IPS-20b (cell line): ENCODE measurements around the gene HSF5.
"Not testable (repeated sequence)": the region's sequence is repeated elsewhere in the genome, so short reads cannot be mapped to it uniquely, and the experiment has no call there.

Experiments used
- H3K27ac ChIP-seq: one replicate; pipeline ENCODE4 v1.5.1; 2013; ENCODE audit warnings: low read length
- H3K27me3 ChIP-seq: 2 replicates; pipeline ENCODE4 v1.6.1; 2013; ENCODE audit warnings: mild to moderate bottlenecking, low read length, inconsistent platforms; ENCODE audit not compliant: insufficient read depth
- H3K36me3 ChIP-seq: 2 replicates; pipeline ENCODE4 v1.6.1; 2013; ENCODE audit warnings: low read depth, mild to moderate bottlenecking, inconsistent platforms, low read length, moderate library complexity; ENCODE audit not compliant: insufficient read depth
- H3K4me1 ChIP-seq: 2 replicates; pipeline ENCODE4 v1.6.1; 2013; ENCODE audit warnings: mild to moderate bottlenecking, control low read depth, inconsistent platforms, low read length, moderate library complexity; ENCODE audit not compliant: insufficient read depth
- H3K4me3 ChIP-seq: 2 replicates; pipeline ENCODE4 v1.5.1; 2013; ENCODE audit warnings: mild to moderate bottlenecking, low read length, inconsistent platforms
- H3K9ac ChIP-seq: 2 replicates; pipeline ENCODE4 v1.6.1; 2013; ENCODE audit warnings: low read depth, mild to moderate bottlenecking, inconsistent platforms, low read length, moderate library complexity
- H3K9me3 ChIP-seq: 2 replicates; pipeline ENCODE4 v1.6.1; 2013; ENCODE audit warnings: mild to moderate bottlenecking, low read depth, low read length, inconsistent platforms; ENCODE audit not compliant: insufficient read depth

HSF5 gene

DNA sequence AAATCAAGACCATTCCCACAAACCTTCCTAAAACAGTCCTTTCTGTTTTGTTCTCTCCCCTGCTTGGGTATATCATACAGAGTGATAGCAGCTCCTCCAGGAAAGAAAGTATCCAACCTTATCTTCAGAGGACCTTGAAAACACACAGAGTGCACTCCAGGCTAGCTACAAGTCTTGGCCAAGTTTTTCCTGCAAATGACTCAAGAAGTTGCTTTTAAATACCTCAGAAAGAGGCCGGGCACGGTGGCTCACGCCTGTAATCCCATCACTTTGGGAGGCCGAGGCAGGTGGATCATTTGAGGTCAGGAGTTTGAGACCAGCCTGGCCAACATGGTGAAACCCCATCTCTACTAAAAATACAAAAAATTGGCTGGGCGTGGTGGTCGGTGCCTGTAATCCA is 14.9 kb upstream of the HSF5 start:
- peaks cover 83% of the 10 kb centered on the region for H3K36me3 ChIP-seq

DNA sequence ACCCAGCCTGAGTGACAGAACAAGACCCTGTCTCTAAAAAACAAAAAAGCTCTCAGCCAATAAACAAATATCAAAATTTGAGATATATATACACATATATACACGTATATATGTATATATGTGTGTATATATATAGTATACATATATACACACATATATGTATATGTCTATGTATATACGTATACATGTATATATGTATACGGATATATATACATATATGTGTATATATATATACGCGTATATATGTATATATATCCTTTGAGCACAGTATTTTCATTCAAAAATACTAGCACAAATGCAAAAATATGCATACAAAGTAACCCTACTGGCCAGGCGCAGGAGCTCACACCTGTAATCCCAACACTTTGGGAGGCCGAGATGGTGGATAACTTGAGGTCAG is 13.2 kb upstream of the HSF5 start:
- Histone ChIP-seq H3K36me3 (peaks cover 83% of the 10 kb centered on the region), H3K27me3 (no peaks in the 10 kb centered on the region), H3K4me3 (no peak overlapping the region), H3K9me3 (no peaks in the 10 kb centered on the region), H3K4me1 (no peaks in the 10 kb centered on the region), H3K9ac (no peak overlapping the region), H3K27ac (no peak overlapping the region)

More for the DNA sequence above, 14.9 kb upstream of the HSF5 start:
- not testable (repeated sequence) for H3K4me3 ChIP-seq, H3K27me3 ChIP-seq, H3K4me1 ChIP-seq, H3K27ac ChIP-seq, H3K9me3 ChIP-seq, H3K9ac ChIP-seq

DNA sequence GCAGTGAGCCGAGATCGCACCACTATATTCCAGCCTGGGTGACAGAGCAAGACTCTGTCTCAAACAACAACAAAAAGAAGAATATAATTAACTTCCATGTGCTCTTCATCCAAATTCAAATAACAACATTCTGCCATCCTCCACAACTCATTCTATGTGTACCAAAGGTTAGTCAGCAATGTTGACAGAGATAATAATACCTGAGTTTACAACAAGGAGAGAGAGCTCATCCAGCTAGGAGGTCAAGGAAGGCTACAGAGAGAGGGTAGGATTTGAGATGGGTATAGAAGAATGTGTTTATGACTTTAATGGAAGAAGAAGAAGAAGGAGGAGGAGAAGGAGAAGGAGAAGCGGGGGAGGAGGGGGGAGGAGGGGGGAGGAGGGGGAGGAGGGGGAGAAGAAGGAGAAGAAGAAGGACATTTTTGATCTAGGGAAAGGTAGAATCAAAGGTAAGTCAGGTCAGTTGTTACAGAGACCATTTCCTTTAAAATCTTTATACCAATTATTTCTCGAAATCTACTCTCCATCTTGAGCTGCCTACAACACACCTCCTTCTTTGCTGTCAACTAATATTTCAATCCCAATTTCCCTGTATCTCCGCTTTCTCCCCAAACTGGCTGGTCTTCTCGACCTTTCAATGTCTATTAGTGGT is 10.1 kb upstream of the HSF5 start:
- H3K4me1 ChIP-seq, result no peaks in the 10 kb centered on the region
- no peak overlapping the region for H3K9ac ChIP-seq
- H3K9me3 ChIP-seq, result no peaks in the 10 kb centered on the region
- no peak overlapping the region for H3K4me3 ChIP-seq
- peaks cover 81% of the 10 kb centered on the region for H3K36me3 ChIP-seq
- H3K27ac ChIP-seq, result no peak overlapping the region
- H3K27me3 ChIP-seq, result no peaks in the 10 kb centered on the region

DNA sequence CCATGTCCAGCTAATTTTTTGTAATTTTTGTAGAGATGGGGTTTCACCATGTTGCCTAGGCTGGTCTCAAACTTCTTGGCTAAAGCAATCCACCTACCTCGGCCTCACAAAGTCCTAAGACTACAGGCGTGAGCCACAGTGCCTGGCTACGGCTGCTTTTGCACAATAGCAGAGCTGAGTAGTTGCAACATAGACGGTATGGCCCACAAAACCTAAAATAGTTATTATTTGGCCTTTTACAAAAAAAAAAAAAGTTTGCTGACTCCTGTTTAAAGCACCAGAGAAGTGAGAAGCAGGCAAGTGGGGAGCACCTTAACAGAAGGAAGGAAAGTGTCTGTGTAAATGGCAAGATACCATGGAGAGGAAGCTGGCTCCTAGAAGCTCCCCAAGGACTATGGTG is 5.3 kb upstream of the HSF5 start:
- Histone ChIP-seq H3K27ac (no peak overlapping the region), H3K27me3 (no peaks in the 10 kb centered on the region), H3K4me1 (no peaks in the 10 kb centered on the region), H3K9me3 (no peaks in the 10 kb centered on the region), H3K9ac (no peak overlapping the region), H3K36me3 (peaks cover 96% of the 10 kb centered on the region), H3K4me3 (no peak overlapping the region)

DNA sequence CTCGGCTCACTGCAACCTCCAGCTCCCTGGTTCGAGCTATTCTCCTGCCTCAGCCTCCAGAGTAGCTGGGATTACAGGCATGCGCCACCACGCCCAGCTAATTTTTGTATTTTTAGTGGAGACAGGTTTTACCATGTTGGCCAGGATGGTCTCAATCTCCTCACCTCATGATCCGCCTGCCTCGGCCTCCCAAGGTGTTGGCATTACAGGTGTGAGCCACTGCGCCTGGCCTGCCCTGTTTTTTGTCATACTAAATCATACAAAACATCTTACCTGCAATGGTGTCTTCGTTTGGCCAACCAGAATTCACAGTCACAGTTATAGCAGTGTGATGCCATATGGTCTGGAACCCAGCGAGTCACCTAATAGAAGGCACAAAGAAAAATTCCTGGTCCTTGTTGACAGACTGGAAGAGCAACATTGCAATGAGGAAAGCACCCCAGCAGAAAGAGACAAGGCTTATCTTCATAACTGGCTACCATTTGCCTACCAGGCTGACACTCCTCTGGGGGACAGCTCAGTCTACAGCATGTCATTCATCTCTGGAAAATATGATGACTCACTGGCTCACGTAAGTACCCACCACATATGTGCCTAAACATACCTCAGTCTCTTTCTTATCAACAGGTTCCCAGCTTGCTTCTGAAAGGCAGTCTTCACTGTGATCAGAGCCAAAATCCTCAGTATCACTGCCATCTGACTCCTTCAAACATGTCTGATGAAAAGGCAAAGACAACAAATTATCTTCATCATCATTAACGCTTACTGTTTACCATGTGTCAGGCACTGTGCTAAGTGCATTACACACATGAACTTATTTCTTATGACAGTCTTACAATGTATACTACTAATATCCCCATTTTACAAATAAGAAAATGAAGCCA is 4.3 kb upstream of the HSF5 start:
- H3K4me1 ChIP-seq, result no peaks in the 10 kb centered on the region
- no peak overlapping the region for H3K9ac ChIP-seq
- no peaks in the 10 kb centered on the region for H3K27me3 ChIP-seq
- no peak overlapping the region for H3K4me3 ChIP-seq
- H3K27ac ChIP-seq, result no peak overlapping the region
- H3K9me3 ChIP-seq, result no peaks in the 10 kb centered on the region
- peaks cover 89% of the 10 kb centered on the region for H3K36me3 ChIP-seq

DNA sequence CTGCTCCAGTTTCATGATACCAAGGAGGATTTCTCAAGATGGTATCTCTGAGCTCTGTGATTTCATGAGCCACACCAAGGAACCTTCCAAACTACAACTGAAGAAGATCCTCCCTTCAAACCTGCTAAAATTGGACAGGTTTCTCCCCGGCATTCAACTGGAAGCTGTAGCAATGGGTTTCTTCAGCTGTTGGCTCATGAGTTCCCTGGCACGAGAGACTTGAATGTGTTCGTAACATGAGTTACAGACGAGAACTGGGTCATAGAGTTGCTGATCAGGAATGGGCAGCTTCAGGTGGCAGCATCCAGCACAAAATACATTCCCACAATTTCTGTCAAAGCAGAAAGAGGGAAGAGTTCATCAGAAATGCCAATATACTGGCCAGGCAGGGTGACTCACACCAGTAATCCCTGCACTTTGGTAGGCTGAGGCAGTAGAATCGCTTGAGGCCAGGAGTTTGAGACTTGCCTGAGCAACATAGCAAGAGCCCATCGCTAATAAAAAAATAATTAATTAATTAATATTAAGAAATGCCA is 3.4 kb upstream of the HSF5 start:
- Histone ChIP-seq H3K9ac (no peak overlapping the region), H3K4me1 (no peaks in the 10 kb centered on the region), H3K9me3 (no peaks in the 10 kb centered on the region), H3K27me3 (no peaks in the 10 kb centered on the region), H3K36me3 (peaks cover 80% of the 10 kb centered on the region), H3K4me3 (no peak overlapping the region), H3K27ac (no peak overlapping the region)

DNA sequence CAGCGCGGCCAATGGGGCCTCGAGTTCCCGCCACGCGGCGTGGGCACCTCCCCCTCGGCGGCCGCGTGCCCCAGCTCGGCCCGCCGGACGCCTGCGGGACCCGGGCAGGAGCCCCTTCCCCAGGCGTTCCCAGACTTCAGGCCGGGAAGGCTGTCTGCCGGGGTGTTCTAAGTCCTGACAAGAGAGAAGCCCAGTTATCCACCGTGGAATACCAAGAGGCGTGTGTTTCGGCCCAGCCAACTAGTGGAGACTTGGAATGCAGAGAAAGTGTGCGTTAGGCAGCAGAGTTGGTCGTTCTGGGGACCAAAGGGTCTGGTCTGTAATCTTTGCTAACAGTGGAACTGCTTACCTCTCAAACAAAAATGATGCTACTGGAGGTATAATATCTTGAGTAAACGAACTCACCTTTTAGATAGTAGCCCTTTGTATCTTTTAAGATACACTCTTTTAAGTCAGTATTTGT is 251 bp upstream of the HSF5 start:
- Histone ChIP-seq H3K36me3 (peaks cover 51% of the 10 kb centered on the region), H3K27ac (no peak overlapping the region), H3K9me3 (no peaks in the 10 kb centered on the region), H3K4me3 (no peak overlapping the region), H3K4me1 (no peaks in the 10 kb centered on the region), H3K9ac (no peak overlapping the region), H3K27me3 (no peaks in the 10 kb centered on the region)

DNA sequence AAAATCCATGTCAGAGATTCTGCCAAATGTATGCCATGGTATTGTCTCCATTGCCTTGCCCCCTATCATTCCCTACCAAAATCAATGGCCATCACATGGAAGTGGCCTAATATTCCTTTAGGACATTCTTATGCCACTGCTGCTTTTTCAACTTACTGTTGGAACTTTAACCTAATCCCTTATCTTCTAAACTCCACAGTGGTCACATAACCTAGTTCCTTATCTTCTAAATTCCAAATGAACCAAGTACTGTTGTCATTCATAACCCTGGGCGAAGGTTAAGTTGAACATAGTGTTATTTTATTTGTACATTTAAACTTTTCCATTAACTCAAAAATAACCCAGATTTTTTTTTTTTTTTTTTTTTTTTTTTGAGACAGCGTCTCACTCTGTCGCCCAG is 3.6 kb downstream of the HSF5 start:
- H3K9me3 ChIP-seq, result no peaks in the 10 kb centered on the region
- no peaks in the 10 kb centered on the region for H3K27me3 ChIP-seq
- peaks cover 13% of the 10 kb centered on the region for H3K36me3 ChIP-seq
- no peaks in the 10 kb centered on the region for H3K4me1 ChIP-seq
- no peak overlapping the region for H3K27ac ChIP-seq
- no peak overlapping the region for H3K9ac ChIP-seq
- no peak overlapping the region for H3K4me3 ChIP-seq

DNA sequence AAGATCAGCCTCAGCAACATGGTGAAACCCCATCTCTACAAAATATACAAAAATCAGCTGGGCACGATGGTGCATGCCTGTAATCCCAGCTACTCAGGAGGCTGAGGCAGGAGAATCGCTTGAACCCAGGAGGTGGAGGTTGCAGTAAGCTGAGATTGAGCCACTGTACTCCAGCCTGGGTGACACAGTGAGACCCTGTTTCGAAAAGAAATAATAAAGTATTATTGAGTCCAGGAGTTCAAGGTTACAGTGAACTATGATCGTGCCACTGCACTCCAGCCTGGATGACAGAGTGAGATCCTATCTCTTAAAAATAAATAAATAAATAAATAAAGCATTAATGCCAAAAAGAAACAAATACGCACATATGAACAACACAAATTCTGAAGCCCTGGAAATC is 6.4 kb downstream of the HSF5 start:
- not testable (repeated sequence) for H3K4me1 ChIP-seq, H3K4me3 ChIP-seq, H3K27me3 ChIP-seq, H3K9me3 ChIP-seq, H3K9ac ChIP-seq, H3K27ac ChIP-seq, H3K36me3 ChIP-seq

DNA sequence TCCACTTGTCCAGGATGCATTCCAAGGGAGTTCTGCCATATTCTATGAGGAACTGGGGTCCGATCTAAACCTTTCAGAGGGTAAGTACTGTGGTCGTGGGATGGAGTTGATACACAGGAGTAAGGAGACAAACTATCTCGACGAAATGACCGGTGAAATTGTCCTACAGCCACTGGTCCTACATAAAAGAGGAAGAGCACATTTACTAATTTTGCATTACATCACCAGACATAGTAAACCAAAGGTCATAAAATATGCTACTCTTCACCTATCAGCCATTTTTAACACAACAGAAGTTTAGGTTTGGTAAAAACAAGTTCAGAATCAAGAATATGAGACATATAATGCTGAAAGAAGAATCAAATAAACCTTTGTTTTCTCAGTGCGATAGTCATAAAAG is 8.1 kb downstream of the HSF5 start:
- Histone ChIP-seq H3K9ac (no peak overlapping the region), H3K27me3 (no peaks in the 10 kb centered on the region), H3K27ac (no peak overlapping the region), H3K4me1 (no peaks in the 10 kb centered on the region), H3K9me3 (no peaks in the 10 kb centered on the region), H3K36me3 (no peaks in the 10 kb centered on the region), H3K4me3 (no peak overlapping the region)

DNA sequence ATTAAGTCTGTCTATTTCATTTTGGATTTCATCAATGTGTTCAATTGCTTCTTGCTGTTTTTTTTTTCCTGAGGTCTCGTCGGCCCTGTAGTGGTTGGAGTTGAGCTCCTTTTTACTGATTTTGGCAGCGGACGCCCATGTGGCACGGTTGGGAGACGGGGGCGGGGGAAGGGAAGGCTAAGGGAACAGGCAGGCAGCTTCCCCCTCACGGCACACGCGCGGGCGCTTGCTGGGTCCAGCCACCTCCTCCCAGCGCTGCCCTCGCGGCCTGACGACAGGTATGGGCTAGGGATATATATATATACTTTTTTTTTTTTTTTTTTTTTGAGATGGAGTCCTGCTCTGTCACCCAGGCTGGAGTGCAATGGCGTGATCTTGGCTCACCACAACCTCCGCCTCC is 11.4 kb downstream of the HSF5 start:
- H3K4me3 ChIP-seq, result no peak overlapping the region

DNA sequence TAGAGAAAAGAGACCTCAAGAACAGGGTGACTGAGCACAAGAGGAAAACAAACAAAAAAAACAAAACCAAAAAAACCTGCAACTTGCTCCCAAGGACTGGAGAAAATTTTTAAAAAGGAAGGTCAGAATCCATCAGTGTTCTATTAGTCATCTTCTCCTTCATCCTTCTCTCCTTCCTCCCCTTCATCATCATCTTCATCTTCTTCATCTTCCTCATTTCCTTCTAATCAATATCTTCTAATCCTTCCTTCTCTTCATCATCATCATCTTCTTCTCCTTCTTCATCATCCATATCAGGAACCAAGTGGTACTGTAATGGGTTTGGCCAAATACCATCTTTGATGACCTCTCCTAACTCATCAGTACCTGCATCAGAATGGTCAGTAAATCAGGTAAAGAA is 12.2 kb downstream of the HSF5 start:
- Histone ChIP-seq H3K4me3 (no peak overlapping the region), H3K36me3 (no peaks in the 10 kb centered on the region), H3K27me3 (no peaks in the 10 kb centered on the region), H3K9ac (no peak overlapping the region), H3K9me3 (no peaks in the 10 kb centered on the region), H3K4me1 (no peaks in the 10 kb centered on the region), H3K27ac (no peak overlapping the region)

More for the DNA sequence above, 11.4 kb downstream of the HSF5 start:
- H3K27me3 ChIP-seq, result no peaks in the 10 kb centered on the region
- H3K9ac ChIP-seq, result no peak overlapping the region
- no peaks in the 10 kb centered on the region for H3K36me3 ChIP-seq
- H3K27ac ChIP-seq, result no peak overlapping the region
- no peaks in the 10 kb centered on the region for H3K4me1 ChIP-seq
- no peaks in the 10 kb centered on the region for H3K9me3 ChIP-seq
